HG03097 (cell line): ENCODE data around the gene FAM120A.
A peak's percentile ranks its signal among the peaks of the same experiment; 100 is the strongest.
"Not testable (repeated sequence)": the region's sequence is repeated elsewhere in the genome, so short reads cannot be mapped to it uniquely, and the experiment has no call there.

ENCODE experiments used
- ATAC-seq: cut with Tn5 transposase; IDR thresholded peaks from one replicate; pipeline ENCODE4 v1.9.1; 2021; ENCODE audit not compliant: unreplicated experiment, low FRiP score

Gene FAM120A, protein sequence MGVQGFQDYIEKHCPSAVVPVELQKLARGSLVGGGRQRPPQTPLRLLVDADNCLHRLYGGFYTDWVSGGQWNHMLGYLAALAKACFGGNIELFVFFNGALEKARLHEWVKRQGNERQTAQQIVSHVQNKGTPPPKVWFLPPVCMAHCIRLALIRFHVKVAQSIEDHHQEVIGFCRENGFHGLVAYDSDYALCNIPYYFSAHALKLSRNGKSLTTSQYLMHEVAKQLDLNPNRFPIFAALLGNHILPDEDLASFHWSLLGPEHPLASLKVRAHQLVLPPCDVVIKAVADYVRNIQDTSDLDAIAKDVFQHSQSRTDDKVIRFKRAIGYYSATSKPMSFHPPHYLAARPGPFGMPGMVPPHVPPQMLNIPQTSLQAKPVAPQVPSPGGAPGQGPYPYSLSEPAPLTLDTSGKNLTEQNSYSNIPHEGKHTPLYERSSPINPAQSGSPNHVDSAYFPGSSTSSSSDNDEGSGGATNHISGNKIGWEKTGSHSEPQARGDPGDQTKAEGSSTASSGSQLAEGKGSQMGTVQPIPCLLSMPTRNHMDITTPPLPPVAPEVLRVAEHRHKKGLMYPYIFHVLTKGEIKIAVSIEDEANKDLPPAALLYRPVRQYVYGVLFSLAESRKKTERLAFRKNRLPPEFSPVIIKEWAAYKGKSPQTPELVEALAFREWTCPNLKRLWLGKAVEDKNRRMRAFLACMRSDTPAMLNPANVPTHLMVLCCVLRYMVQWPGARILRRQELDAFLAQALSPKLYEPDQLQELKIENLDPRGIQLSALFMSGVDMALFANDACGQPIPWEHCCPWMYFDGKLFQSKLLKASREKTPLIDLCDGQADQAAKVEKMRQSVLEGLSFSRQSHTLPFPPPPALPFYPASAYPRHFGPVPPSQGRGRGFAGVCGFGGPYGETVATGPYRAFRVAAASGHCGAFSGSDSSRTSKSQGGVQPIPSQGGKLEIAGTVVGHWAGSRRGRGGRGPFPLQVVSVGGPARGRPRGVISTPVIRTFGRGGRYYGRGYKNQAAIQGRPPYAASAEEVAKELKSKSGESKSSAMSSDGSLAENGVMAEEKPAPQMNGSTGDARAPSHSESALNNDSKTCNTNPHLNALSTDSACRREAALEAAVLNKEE

DNA sequence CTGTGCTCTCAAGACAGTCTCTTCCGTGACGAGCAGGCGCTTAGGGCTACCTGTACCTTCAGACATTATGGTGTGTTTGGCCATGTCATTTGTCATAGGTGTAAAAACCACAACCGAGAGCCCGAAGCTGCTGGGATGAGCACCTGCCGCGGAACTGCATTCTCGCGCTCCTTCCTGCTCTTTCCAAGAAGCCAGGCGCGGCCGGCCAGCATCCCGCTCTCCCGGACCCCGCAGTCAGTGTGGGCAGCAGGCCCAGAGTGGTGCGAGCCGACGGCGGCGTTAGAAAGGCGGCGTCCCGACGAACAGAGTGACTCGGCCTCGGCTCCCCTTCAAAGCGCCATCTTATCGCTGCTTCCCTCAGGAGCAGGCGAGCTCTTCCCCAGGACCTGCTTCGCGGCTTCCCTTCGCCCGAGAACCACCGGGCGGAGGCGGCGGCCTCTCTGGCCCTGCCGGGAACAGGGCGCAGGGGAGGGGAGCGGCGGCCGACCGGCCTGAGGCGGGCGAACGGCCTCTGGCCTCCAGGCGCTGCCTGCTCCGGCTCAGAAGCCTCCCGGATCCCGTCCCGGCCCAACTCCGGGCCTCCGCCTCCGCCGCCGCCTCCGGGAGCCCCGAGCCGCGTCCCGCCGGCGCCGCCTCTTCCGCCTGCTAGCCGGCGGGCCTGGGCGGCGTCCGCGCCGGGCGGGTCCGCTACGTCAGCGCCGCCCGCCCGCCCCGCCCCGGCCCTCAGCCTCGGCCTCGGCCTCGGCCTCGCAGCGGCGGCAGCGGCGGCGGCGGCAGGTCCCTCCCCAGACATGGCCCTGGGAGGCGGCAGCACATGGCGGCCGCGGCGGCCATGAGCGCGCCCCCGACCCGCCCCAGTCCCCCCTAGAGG, at the start of gene FAM120A:
FAM120A (plus strand) TSS at position 741 of the 871 bp plus-strand sequence. CDS start 231 bp downstream, outside the sequence.
- peak; percentile 46 for ATAC-seq

- ATAC-seq, result no peak
These were observed 45.1 kb upstream of the FAM120A start for GRCh38 chr9:93406371-93406770.

GRCh38 chr9:93413530-93413929, 38.0 kb upstream of the FAM120A start:
- ATAC-seq, result no peak

DNA sequence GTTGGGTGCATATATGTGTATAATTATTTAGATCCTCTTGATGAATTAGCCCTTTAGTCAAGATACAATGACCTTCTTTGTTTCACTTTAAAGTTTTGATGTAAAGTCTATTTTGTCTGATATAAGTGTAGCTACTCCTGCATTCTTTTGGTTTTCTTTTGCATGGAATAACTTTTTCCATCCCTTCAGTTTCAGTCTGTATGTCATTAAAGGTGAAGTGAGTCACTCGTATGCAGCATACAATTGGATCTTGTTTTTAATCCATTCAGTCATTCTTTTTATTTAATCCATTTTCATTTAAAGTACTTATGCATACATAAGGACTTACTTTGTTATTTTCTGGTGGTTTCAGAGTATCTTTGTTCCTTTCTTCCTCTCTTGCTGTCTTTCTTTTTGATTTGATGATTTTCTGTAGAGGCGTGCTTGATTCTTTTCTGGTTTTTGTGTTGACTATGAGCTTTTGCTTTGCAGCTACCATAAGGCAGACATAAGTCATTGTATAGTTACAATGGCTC, 36.3 kb upstream of the FAM120A start:
- ATAC-seq, result no peak

- no peak for ATAC-seq
These were observed 34.8 kb upstream of the FAM120A start for GRCh38 chr9:93416530-93417235.

- ATAC-seq, result no peak
These were observed 33.9 kb upstream of the FAM120A start for GRCh38 chr9:93417538-93417937.

DNA sequence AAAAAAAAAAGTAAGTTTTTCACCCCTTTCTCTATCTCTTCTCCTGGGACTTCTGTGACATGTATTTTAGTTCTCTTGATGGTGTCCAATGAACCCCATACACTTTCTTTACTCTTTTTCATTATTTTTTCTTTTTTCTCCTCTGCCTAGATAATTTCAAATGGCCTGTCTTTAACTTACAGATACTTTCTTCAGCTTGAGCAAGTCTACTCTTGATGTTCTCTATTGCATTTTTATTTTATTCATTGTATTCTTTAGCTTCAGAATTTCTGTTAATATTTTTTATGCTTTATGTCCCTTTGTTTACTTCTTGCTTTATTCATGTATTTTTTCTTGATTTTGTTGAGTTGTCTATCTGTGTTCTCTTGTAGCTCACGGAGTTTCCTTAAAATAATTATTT, 32.5 kb upstream of the FAM120A start:
- ATAC-seq, result no peak

- ATAC-seq, result no peak
These were observed 28.4 kb upstream of the FAM120A start for GRCh38 chr9:93422977-93423616.

GRCh38 chr9:93427655-93428379, 23.7 kb upstream of the FAM120A start:
- ATAC-seq, result no peak

- no peak for ATAC-seq
These were observed 19.9 kb upstream of the FAM120A start for GRCh38 chr9:93431539-93432105.

- ATAC-seq, result no peak
These were observed 18.5 kb upstream of the FAM120A start for GRCh38 chr9:93432964-93433363.

GRCh38 chr9:93434056-93434455, 17.4 kb upstream of the FAM120A start:
- ATAC-seq, result no peak

- ATAC-seq, result no peak
These were observed 16.1 kb upstream of the FAM120A start for GRCh38 chr9:93435386-93435785.

DNA sequence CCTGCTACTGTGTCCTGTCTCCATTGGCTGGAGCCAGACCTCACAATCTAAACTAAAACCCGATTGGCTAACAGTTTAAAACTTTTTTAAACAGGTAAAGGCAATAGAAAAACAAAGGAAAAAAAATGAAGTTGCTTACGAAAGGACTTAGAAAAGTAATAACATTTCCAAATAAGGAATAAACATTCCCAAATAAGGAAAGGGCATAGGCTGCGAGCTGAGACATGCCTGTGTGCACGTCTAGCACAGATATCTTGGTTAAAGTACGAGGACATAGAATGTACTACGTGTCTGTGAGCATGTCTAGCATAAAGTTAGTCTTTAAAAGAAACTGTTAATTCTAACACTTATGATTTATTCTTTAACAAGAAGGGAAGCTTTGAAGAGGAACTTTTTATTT, 15.3 kb upstream of the FAM120A start:
- no peak for ATAC-seq

DNA sequence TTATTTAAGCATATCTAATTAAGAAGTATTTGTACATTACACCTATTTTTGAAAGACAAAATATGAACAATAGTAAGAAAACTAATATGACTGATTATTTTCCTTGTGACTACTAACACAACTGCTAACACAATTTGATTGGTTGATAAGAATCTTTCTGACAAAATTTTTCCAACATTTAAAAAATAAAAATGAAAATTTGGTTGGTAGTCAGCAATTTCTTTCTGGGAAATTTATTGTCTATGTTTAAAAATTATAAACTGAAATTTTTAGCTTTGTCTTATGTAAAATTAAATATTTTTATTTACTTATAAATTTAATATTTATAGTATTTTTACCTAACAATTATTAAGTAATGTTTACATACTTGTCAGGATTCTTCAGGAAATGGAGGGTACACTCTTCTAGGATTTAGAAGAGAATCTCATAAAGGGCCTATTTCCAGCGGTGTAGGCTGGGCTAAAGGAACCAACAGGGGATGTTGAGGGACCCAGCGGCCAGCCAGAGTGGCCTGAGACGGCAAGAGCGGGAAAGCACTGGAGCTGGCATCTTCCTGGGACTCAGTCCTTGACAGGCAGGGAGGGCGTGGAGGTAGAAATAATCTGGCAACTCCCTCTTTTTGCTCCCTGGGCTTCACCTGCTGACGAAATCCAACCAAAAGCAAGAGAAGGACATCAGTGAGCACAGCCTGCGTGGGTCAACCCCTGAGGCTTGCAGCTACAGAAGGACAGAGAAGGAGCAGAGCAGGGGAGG, 14.7 kb upstream of the FAM120A start:
- ATAC-seq, result no peak

GRCh38 chr9:93437996-93438395, 13.5 kb upstream of the FAM120A start:
- ATAC-seq, result no peak

- not testable (repeated sequence) for ATAC-seq
These were observed 12.2 kb upstream of the FAM120A start for GRCh38 chr9:93439301-93439700.
